ENCODE results near the gene FAM193A.

The FAM193A gene

GRCh38 chr4:2698951-2699505 lies 162.6 kb downstream of the FAM193A start:
- TF ChIP-seq CTCF (conservative IDR thresholded peaks at IDR 0.05; ENCODE audit: low read depth), result no peak
- POLR2A ChIA-PET (ENCODE audit: low non-redundant PET), result no interaction called here

GRCh38 chr4:2699534-2699933 lies 163.1 kb downstream of the FAM193A start:
- CTCF ChIA-PET, result no interaction called here

More at GRCh38 chr4:2698951-2699505, 162.6 kb downstream of the FAM193A start:
- no peak overlapping the region for H3K27ac ChIP-seq
- DNase-seq (ENCODE audit: low spot score), result no peak
- CTCF ChIA-PET, result no interaction called here

GRCh38 chr4:2700031-2700430 lies 163.6 kb downstream of the FAM193A start:
- ChIA-PET POLR2A (ENCODE audit: low non-redundant PET) (no interaction called here), CTCF (no interaction called here)
- H3K27ac ChIP-seq, result no peak overlapping the region
- DNase-seq (ENCODE audit: low spot score), result no peak
- no peak for TF ChIP-seq CTCF (conservative IDR thresholded peaks at IDR 0.05; ENCODE audit: low read depth)

More at GRCh38 chr4:2699534-2699933, 163.1 kb downstream of the FAM193A start:
- H3K27ac ChIP-seq, result no peak overlapping the region
- POLR2A ChIA-PET (ENCODE audit: low non-redundant PET), result no interaction called here
- no peak for DNase-seq (ENCODE audit: low spot score)
- no peak for TF ChIP-seq CTCF (conservative IDR thresholded peaks at IDR 0.05; ENCODE audit: low read depth)

GRCh38 chr4:2702361-2702760 lies 165.9 kb downstream of the FAM193A start:
- DNase-seq (ENCODE audit: low spot score), result no peak
- TF ChIP-seq CTCF (conservative IDR thresholded peaks at IDR 0.05; ENCODE audit: low read depth), result no peak
- POLR2A ChIA-PET (ENCODE audit: low non-redundant PET), result no interaction called here
- CTCF ChIA-PET, result no interaction called here
- H3K27ac ChIP-seq, result no peak overlapping the region

GRCh38 chr4:2702770-2703169 lies 166.3 kb downstream of the FAM193A start:
- no peak overlapping the region for H3K27ac ChIP-seq
- ChIA-PET CTCF (no interaction called here), POLR2A (ENCODE audit: low non-redundant PET) (no interaction called here)
- DNase-seq (ENCODE audit: low spot score), result no peak
- TF ChIP-seq CTCF (conservative IDR thresholded peaks at IDR 0.05; ENCODE audit: low read depth), result no peak

GRCh38 chr4:2712261-2712842 lies 175.9 kb downstream of the FAM193A start:
- CTCF ChIA-PET, result no interaction called here
- no peak overlapping the region for H3K27ac ChIP-seq
- POLR2A ChIA-PET (ENCODE audit: low non-redundant PET), result no interaction called here
- TF ChIP-seq CTCF (conservative IDR thresholded peaks at IDR 0.05; ENCODE audit: low read depth), result no peak
- no peak for DNase-seq (ENCODE audit: low spot score)
